Ovary (tissue), 3 donors: ENCODE measurements around the gene CYP19A1.

ENCODE experiments used
- EP300 ChIP-seq: sonication (generic); formaldehyde crosslinking; IDR thresholded peaks from one replicate; pipeline ENCODE4 v1.6.1; 2017; ENCODE audit warnings: antibody characterized with exemption
- POLR2A ChIP-seq: fragments of 450-650 bp; IDR thresholded peaks from one replicate; pipeline ENCODE4 v1.6.1; 2017; ENCODE audit warnings: antibody characterized with exemption, mild to moderate bottlenecking, moderate library complexity
- TF ChIP-seq, protein P1 (sequence below), 3 donors: fragments of 450-650 bp in 2 of 3; fragments of 200-600 bp in 1 of 3; IDR thresholded peaks; one replicate each; pipeline versions ENCODE4 v1.5.1 to v1.8.0; 2016 to 2022; ENCODE audit warnings: antibody characterized with exemption in 3 of 3, mild to moderate bottlenecking in 1 of 3
- donor health status: DM: no; HTN: no; CAD: no.

DNA sequence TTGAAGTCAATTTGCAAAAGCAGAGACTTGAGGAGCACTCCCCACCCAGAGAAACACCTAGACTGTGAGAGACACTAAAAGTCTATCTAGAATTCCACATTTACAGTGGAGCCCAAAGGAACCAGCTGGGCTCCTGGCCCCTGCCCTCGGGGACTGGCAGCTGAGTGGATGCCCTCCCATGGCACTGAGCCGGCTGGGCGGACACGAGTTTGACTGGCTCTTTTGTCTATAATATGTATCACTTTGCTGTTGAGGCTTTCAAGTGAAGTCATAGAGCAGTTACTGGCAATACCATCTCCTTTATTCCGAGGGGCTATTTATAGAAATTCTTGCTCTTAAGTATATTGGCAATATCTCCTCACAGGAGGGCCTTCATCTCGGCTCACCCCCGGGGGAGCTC lies 177.9 kb downstream of the CYP19A1 start:
- TF ChIP-seq POLR2A (no peak), EP300 (no peak)
- TF ChIP-seq, protein P1, sequence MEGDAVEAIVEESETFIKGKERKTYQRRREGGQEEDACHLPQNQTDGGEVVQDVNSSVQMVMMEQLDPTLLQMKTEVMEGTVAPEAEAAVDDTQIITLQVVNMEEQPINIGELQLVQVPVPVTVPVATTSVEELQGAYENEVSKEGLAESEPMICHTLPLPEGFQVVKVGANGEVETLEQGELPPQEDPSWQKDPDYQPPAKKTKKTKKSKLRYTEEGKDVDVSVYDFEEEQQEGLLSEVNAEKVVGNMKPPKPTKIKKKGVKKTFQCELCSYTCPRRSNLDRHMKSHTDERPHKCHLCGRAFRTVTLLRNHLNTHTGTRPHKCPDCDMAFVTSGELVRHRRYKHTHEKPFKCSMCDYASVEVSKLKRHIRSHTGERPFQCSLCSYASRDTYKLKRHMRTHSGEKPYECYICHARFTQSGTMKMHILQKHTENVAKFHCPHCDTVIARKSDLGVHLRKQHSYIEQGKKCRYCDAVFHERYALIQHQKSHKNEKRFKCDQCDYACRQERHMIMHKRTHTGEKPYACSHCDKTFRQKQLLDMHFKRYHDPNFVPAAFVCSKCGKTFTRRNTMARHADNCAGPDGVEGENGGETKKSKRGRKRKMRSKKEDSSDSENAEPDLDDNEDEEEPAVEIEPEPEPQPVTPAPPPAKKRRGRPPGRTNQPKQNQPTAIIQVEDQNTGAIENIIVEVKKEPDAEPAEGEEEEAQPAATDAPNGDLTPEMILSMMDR (IDR thresholded peaks at IDR 0.05) = no peak
